Measurements from ENCODE around the gene OSBPL6. TPM values are rescaled to one million over a fixed set of nuclear protein-coding genes. Genes with fewer than 3 reads are reported as not detected.
"Not testable (repeated sequence)": the region's sequence is repeated elsewhere in the genome, so short reads cannot be mapped to it uniquely, and the experiment has no call there.

Gene OSBPL6
- total RNA-seq, 1 experiment from 2014 or later, result 11.9 TPM

- no peak for DNase-seq (ENCODE audit: extremely low read depth, low read depth)
Observed at GRCh38 chr2:178197791-178198190, 3.5 kb downstream of the OSBPL6 start.

GRCh38 chr2:178198441-178198840 is 4.1 kb downstream of the OSBPL6 start:
- DNase-seq (ENCODE audit: extremely low read depth, low read depth), result not testable (repeated sequence)

GRCh38 chr2:178199334-178199733 is 5.0 kb downstream of the OSBPL6 start:
- DNase-seq (ENCODE audit: extremely low read depth, low read depth), result no peak

- DNase-seq (ENCODE audit: extremely low read depth, low read depth), result no peak
Observed at GRCh38 chr2:178200331-178200730, 6.0 kb downstream of the OSBPL6 start.

GRCh38 chr2:178202927-178203326 is 8.6 kb downstream of the OSBPL6 start:
- DNase-seq (ENCODE audit: extremely low read depth, low read depth), result no peak

- no peak for DNase-seq (ENCODE audit: extremely low read depth, low read depth)
Observed at GRCh38 chr2:178204977-178205376, 10.7 kb downstream of the OSBPL6 start.

GRCh38 chr2:178205853-178206521 is 11.7 kb downstream of the OSBPL6 start:
- no peak for DNase-seq (ENCODE audit: extremely low read depth, low read depth)

GRCh38 chr2:178208336-178208735 is 14.0 kb downstream of the OSBPL6 start:
- DNase-seq (ENCODE audit: extremely low read depth, low read depth), result no peak

GRCh38 chr2:178208817-178209216 is 14.5 kb downstream of the OSBPL6 start:
- no peak for DNase-seq (ENCODE audit: extremely low read depth, low read depth)

- no peak for DNase-seq (ENCODE audit: extremely low read depth, low read depth)
Observed at GRCh38 chr2:178211460-178211859, 17.1 kb downstream of the OSBPL6 start.

- DNase-seq (ENCODE audit: extremely low read depth, low read depth), result no peak
Observed at GRCh38 chr2:178211943-178212342, 17.6 kb downstream of the OSBPL6 start.

GRCh38 chr2:178213991-178214390 is 19.7 kb downstream of the OSBPL6 start:
- no peak for DNase-seq (ENCODE audit: extremely low read depth, low read depth)

GRCh38 chr2:178219247-178219646 is 24.9 kb downstream of the OSBPL6 start:
- no peak for DNase-seq (ENCODE audit: extremely low read depth, low read depth)

- DNase-seq (ENCODE audit: extremely low read depth, low read depth), result no peak
Observed at GRCh38 chr2:178220814-178221213, 26.5 kb downstream of the OSBPL6 start.

GRCh38 chr2:178221556-178221955 is 27.2 kb downstream of the OSBPL6 start:
- DNase-seq (ENCODE audit: extremely low read depth, low read depth), result no peak

GRCh38 chr2:178223806-178224205 is 29.5 kb downstream of the OSBPL6 start:
- no peak for DNase-seq (ENCODE audit: extremely low read depth, low read depth)

GRCh38 chr2:178225006-178225805 is 30.9 kb downstream of the OSBPL6 start:
- no peak for DNase-seq (ENCODE audit: extremely low read depth, low read depth)

- DNase-seq (ENCODE audit: extremely low read depth, low read depth), result no peak
Observed at GRCh38 chr2:178227187-178227586, 32.9 kb downstream of the OSBPL6 start.

GRCh38 chr2:178229927-178230326 is 35.6 kb downstream of the OSBPL6 start:
- DNase-seq (ENCODE audit: extremely low read depth, low read depth), result no peak

GRCh38 chr2:178230396-178230795 is 36.1 kb downstream of the OSBPL6 start:
- no peak for DNase-seq (ENCODE audit: extremely low read depth, low read depth)

- no peak for DNase-seq (ENCODE audit: extremely low read depth, low read depth)
Observed at GRCh38 chr2:178233428-178233827, 39.1 kb downstream of the OSBPL6 start.

- DNase-seq (ENCODE audit: extremely low read depth, low read depth), result no peak
Observed at GRCh38 chr2:178234648-178235047, 40.3 kb downstream of the OSBPL6 start.

Data from NCI-H460 (cell line).